ENCODE results near the gene MFSD6. TPM values are rescaled to one million over a fixed set of nuclear protein-coding genes. Genes with fewer than 3 reads are reported as not detected.

The MFSD6 gene
- total RNA-seq = 18.2 TPM

DNA sequence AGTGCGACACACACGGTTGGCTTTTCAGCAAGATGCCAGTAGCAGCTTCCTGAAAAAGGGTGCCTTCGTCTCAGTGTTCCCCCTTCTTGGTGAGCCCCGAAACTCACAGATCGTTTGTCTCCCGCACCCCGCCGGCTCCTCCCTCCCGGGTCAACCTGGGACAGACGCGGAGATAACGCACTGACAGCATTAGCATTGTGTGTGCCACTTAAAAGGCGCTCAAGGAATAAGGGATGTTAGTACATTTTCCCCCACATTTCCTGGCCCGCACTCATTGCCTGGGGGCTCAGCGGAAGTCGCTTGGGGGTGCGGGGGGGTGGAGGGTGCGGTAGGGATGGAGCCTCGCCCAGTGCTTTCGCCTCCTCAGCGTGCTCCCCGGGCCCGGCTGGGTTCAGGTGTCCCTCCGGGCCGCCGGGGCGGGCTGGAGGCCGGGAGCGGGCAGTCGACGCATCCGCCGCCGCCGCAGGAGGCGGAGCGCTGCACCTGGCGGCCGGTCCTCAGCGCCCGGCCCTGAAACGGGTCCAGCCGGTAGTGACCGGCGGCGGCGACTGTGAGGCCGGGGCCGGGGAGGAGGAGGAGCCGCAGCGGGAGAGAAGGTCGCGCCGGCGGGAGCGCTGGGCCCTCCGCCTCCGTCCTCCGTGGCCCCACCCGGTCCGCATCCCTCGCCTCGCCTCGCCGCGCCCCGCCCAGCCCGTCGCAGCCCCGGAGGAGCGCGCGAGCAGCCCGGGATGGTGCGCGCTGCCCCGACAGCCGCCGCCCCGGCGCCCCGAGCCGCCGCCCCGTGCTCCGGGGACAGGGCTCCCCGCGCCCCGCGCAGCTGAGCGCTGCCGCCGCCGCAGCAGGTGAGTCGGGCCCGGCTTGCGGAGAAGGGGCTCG is at the start of gene MFSD6:
MFSD6 (plus strand) TSS at position 694 of the 876 bp plus-strand sequence. CDS start 27,675 bp downstream, outside the sequence.

GRCh38 chr2:190534310-190535120 is 126.4 kb downstream of the MFSD6 start, which contains the start of gene NEMP2:
Gene NEMP2, minus strand, starts transcription at chr2:190534722. Its CDS starts 67 bp downstream, at chr2:190534655.

Other genes starting within 250 kb of the MFSD6 start
- 34.7 TPM for gene HIBCH, start 88.5 kb upstream of the MFSD6 start, total RNA-seq
- 16.2 TPM for gene INPP1, start 64.8 kb upstream of the MFSD6 start, total RNA-seq
- 6.8 TPM for gene NEMP2, start 126.4 kb downstream of the MFSD6 start, total RNA-seq
- 71.4 TPM for gene NAB1, start 240.7 kb downstream of the MFSD6 start, total RNA-seq